GM18951 (cell line): Measurements from ENCODE around the gene PRPF18.

ENCODE experiments used
- POLR2A ChIP-seq: IDR thresholded peaks from 4 replicates; pipeline ENCODE4 v1.6.1; 2011; ENCODE audit warnings: mild to moderate bottlenecking; ENCODE audit not compliant: insufficient read length, insufficient read depth; ENCODE audit errors: extremely low read depth
- in situ Hi-C: fragments of 300-500 bp; cut with MboI; formaldehyde crosslinking; loops from one replicate; pipeline ENCODE4 v1.12.0; 2022; ENCODE audit warnings: low sequenced_read_pairs, mixed read lengths, inconsistent platforms; ENCODE audit not compliant: unreplicated experiment

Gene PRPF18

DNA sequence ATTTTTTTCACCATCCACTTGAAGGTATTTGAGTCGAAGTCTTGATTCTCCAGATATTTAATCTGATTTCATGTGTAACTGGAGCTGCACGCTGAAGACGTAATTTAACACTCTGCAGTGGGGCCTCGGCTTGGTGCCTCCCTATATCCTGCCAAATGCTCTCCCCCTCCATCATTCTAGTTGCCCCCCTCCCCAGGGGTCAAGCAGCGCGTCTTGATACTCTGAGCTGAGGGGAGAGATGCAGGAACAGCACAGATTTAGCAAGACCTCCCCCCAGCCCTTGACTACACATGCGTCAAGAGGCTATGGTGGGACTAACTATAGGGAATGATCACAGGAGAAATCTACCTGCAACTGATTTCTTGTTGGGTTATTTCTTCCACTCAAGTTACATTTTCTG is 85.8 kb downstream of the PRPF18 start:
- TF ChIP-seq POLR2A, result no peak
- in situ Hi-C loops, result no loop called here

DNA sequence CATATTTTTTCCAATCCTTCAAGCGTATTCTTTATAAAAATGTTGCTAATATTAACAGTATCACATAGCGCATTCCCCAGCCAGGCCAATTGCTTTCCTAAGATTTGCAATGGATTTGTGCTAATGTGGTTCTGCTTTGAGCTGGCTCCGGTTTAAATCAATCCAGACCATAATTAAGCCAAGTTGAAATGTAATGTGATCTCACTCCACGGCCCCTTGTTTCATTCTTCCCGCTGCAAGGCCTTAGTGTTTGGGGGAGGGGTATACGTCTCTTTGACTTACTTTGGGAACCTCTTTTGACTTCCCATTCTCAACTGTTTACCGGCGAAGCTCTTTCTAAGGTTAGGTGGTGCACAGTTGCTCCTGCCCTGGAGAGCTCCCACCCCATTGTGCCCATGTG is 86.4 kb downstream of the PRPF18 start:
- in situ Hi-C loops, result no loop called here

DNA sequence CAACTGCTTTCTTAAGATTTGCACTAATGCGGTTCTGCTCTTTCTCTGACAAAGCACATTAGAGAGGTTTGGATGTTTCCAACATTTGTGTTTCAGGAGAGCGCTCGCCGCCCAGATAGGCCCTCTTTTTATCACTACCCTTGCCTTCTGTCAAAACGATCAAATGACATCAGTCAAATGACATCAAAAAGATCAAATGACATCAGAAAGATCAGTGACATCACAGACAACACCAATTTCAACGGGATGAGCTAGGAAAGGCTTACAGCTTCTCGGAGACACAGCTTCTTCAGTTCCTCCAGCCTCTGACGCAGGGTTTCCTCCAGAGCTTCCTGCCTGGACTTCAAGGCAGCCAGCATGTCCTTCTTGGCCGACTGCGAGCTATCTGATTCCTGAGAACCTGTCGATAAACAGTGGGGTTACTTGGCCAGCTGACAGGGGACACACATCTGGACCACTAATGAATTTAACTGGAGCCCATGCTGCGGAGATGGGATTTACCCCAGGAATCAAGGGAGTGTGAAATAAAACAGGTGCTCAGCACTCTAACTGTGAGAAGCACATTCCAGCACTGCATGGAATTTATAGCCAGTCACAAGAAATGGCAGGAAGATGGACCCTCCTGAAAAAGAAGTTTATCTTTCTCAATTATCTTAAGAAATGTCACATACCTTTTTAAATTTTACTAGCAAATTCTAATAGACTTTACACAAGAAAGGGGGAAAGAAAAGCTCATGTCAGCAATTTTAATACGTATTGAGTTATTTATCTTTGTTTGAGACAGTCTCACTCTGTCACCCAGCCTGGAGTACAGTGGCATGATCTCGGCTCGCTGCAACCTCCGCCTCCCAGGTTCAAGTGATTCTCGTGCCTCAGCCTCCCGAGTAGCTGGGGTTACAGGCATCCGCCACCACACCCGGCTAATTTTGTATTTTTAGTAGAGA is 88.2 kb downstream of the PRPF18 start:
- no peak for TF ChIP-seq POLR2A
- in situ Hi-C loops, result no loop called here

More for the DNA sequence above, 86.4 kb downstream of the PRPF18 start:
- TF ChIP-seq POLR2A, result no peak

DNA sequence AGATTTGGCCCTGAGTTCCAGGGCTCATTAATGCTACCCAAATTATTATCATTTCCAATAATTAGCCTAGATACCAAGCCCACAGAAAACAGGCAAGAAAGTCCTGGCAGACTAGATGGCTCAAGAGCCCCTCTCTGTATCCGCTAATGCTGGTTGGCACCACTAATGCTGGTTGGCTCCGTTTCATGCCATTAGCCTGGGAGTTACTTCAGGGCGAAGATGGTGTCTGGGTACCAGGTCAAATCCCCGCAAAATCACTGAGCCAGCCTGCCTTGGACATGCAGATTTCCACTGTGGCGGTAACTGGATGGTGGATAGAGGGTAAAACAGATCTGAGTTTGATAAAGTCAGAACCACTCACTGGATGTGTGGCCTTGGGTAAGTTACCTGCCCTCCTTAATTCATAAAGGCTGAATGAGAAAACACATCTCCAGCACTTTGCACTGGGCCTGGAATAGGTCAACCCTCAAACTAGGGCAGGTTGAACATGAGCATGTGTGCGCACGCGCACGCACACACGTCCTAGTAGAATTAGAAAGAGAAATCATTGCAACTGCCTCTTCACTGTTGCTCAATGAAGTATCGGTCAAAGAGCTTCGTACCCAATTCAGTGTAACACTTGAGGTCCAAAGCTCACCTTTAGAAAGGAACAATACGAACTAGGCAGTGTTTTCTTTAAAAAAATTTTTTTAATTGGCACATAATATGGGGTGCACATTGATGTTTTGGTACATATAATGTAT is 91.5 kb downstream of the PRPF18 start:
- in situ Hi-C loops, result no loop called here
- no peak for TF ChIP-seq POLR2A
